VCaP (cell line): ENCODE measurements around the gene PTPA.

Experiments
- H3K27ac ChIP-seq: fragments of 450-650 bp; 2 replicates; pipeline ENCODE4 v1.5.1; 2017
- CTCF ChIP-seq: fragments of 450-650 bp; conservative IDR thresholded peaks from 2 replicates; pipeline ENCODE4 v1.5.1; 2017; ENCODE audit warnings: mild to moderate bottlenecking, moderate library complexity

The PTPA gene

GRCh38 chr9:129146441-129146941 is 35.3 kb downstream of the PTPA start:
- no peak for TF ChIP-seq CTCF
- H3K27ac ChIP-seq = no peak overlapping the region

- TF ChIP-seq CTCF = no peak
- H3K27ac ChIP-seq = no peak overlapping the region
Observed at GRCh38 chr9:129148463-129149204, 37.4 kb downstream of the PTPA start.

- TF ChIP-seq CTCF = no peak
- H3K27ac ChIP-seq = no peak overlapping the region
Observed at GRCh38 chr9:129149442-129149841, 38.2 kb downstream of the PTPA start.

- H3K27ac ChIP-seq = no peak overlapping the region
- no peak for TF ChIP-seq CTCF
Observed at GRCh38 chr9:129150122-129150521, 38.9 kb downstream of the PTPA start.

- no peak overlapping the region for H3K27ac ChIP-seq
- TF ChIP-seq CTCF = no peak
Observed at GRCh38 chr9:129150672-129151211, 39.5 kb downstream of the PTPA start.

- TF ChIP-seq CTCF = no peak
- H3K27ac ChIP-seq = no peak overlapping the region
Observed at GRCh38 chr9:129151469-129151868, 40.3 kb downstream of the PTPA start.

GRCh38 chr9:129154866-129155477 is 43.8 kb downstream of the PTPA start:
- TF ChIP-seq CTCF = no peak

More at GRCh38 chr9:129154866-129155477, 43.8 kb downstream of the PTPA start:
- H3K27ac ChIP-seq = no peak overlapping the region
